Activated T-helper 2 cell treated with anti-CD3 and anti-CD28 coated beads, Interferon-gamma antibody, Interleukin-2, Interleukin-4, amounts not matched to agents 10 μg/mL and 5 μg/mL and 100 μg/mL, durations not matched to agents 14 hours and 24 hours and 36 hours (primary cell): ENCODE results near the gene SCP2. TPM values are rescaled to one million over a fixed set of nuclear protein-coding genes. Genes with fewer than 3 reads are reported as not detected.

Experiments
- DNase-seq: peaks from one replicate; pipeline ENCODE4 v3.0.0; 2021; ENCODE audit warnings: low spot score
- H3K27ac Mint-ChIP-seq: one replicate; pipeline ENCODE4 v1.8.0; 2021; ENCODE audit warnings: mixed read lengths
- H3K27me3 Mint-ChIP-seq: one replicate; pipeline ENCODE4 v1.8.0; 2021; ENCODE audit warnings: low read depth, mixed read lengths
- H3K36me3 Mint-ChIP-seq: one replicate; pipeline ENCODE4 v1.8.0; 2021; ENCODE audit warnings: low read depth, mixed read lengths
- H3K4me1 Mint-ChIP-seq: one replicate; pipeline ENCODE4 v1.8.0; 2021; ENCODE audit warnings: low read depth, mixed read lengths
- H3K4me3 Mint-ChIP-seq: one replicate; pipeline ENCODE4 v1.8.0; 2021; ENCODE audit warnings: low read depth, mild to moderate bottlenecking, moderate library complexity, mixed read lengths
- H3K9me3 Mint-ChIP-seq: one replicate; pipeline ENCODE4 v1.8.0; 2021; ENCODE audit warnings: mixed read lengths
- intact Hi-C: fragments of 100-400 bp; cut with micrococcal nuclease; formaldehyde crosslinking; loops from one replicate; pipeline ENCODE4 v1.15.1; 2023
- total RNA-seq: library from RNA; stranded (reverse); gene quantifications from 2 replicates; pipeline ENCODE4 v1.2.3, GENCODE V29; 2022

Gene SCP2
- total RNA-seq, 1 donor from 2014 or later: 66.1 TPM

DNA sequence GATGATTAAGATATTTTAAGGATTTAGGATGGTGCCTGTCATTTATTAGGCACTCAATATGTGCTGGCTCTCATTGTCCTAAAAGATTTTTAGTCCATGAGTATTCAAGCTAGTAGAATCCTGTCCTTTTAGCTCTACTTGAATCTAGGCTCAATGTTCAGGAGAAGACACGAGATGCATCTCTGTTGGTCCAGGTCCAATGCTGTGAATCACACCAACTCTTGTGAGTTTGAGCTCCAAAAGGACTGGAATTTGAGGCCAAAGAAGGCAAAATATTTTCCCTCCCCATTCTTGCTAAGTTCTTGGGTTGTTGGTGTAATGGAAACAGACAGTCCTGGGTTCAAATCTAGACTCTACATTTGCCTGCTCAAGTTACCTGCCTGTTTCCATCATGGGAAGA lies 133.5 kb downstream of the SCP2 start:
- Mint-ChIP-seq H3K4me3 (no peak overlapping the region), H3K36me3 (no peaks in the 10 kb centered on the region), H3K27me3 (peaks cover 50% of the 10 kb centered on the region), H3K27ac (no peak overlapping the region), H3K4me1 (peaks cover 2% of the 10 kb centered on the region), H3K9me3 (no peaks in the 10 kb centered on the region)
- DNase-seq: no peak
- intact Hi-C loops: no loop called here

DNA sequence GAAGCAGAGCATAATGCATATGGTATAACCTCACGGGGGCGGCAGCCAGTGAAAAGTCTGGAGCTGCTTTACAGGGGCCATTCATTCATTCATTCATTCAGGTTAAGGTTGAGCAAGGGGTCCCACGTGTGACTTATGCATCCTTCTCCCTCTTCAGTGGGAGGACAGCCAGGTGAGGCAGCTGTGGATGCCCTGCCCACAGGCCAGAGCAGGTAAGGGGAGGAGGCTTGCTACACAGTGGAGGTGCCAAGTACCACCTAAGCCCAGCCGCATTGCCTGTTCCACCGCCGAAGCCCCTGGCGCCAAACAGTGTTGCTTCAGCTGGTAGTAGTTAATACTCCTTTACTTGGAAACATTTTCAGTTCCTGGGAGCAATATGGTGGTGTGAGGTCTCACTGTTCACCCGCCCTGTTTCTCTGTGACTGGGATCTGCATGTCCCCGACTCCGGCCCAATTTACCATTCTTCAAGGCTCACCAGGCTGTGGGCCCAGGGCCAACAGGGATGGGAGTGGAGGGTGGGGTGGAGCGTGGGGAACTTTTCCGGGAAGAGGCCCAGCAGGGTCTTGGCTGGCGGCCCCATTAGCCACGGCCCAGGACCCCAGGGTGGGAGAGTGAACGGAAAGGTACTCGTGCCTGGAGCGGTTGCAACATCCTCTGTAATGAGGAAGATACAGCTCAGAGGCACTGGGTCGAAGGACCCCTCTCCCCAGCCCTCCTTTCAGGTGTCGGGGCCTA lies 134.2 kb downstream of the SCP2 start:
- intact Hi-C loops: no loop called here
- DNase-seq: no peak
- H3K4me1 Mint-ChIP-seq: peaks cover 2% of the 10 kb centered on the region
- H3K36me3 Mint-ChIP-seq: no peaks in the 10 kb centered on the region
- no peak overlapping the region for H3K27ac Mint-ChIP-seq
- no peaks in the 10 kb centered on the region for H3K9me3 Mint-ChIP-seq
- H3K4me3 Mint-ChIP-seq: no peak overlapping the region
- peaks cover 52% of the 10 kb centered on the region for H3K27me3 Mint-ChIP-seq

DNA sequence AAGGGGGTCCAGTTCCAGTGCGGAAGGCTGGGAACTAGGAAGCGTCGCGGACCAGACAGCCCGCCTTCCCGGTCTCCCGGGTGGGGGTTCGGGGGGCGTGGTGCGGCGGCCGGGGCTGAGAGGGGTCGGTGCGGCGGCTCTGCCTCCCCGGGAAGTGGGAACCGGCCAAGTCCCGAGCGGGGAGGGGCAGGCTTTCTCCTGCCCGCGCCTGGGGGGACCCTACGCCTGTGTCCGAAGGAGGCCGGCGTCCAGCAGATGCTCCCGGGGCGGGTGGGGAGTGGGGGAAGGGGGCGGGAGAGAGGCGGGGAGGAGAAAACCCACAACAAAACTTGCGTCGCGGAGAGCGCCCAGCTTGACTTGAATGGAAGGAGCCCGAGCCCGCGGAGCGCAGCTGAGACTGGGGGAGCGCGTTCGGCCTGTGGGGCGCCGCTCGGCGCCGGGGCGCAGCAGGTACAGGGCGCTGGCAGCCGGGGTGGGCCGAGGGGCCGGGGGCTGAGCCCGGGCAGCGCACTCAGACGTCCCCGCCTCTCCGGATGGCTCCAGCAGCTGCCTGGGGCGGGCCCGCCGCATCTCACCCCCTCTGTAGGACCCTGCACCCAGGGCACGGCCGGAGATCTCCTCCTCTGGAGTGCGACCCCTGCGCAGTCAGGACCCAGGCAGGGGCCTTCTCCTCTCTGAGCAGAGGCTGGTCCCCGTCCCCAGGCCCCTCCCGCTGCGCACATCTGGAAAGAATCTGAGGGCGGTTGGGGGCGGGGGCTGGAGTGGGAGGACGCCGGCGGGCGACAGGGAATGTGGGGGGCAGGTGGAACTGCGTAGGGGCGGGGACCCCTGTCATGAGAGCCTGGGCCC lies 135.0 kb downstream of the SCP2 start, which contains the start of gene PODN:
PODN (plus strand) TSS at position 355 of the 849 bp plus-strand sequence. CDS start 7,643 bp downstream, outside the sequence.
- intact Hi-C loops: no loop called here
- Mint-ChIP-seq H3K4me3 (no peak within 1 kb of the TSS), H3K27me3 (peaks cover 52% of the 10 kb centered on the region), H3K27ac (no peak within 1 kb of the TSS), H3K9me3 (no peaks in the 10 kb centered on the region), H3K4me1 (peaks cover 2% of the 10 kb centered on the region), H3K36me3 (no peaks in the 10 kb centered on the region)
- DNase-seq: peak; percentile 5

DNA sequence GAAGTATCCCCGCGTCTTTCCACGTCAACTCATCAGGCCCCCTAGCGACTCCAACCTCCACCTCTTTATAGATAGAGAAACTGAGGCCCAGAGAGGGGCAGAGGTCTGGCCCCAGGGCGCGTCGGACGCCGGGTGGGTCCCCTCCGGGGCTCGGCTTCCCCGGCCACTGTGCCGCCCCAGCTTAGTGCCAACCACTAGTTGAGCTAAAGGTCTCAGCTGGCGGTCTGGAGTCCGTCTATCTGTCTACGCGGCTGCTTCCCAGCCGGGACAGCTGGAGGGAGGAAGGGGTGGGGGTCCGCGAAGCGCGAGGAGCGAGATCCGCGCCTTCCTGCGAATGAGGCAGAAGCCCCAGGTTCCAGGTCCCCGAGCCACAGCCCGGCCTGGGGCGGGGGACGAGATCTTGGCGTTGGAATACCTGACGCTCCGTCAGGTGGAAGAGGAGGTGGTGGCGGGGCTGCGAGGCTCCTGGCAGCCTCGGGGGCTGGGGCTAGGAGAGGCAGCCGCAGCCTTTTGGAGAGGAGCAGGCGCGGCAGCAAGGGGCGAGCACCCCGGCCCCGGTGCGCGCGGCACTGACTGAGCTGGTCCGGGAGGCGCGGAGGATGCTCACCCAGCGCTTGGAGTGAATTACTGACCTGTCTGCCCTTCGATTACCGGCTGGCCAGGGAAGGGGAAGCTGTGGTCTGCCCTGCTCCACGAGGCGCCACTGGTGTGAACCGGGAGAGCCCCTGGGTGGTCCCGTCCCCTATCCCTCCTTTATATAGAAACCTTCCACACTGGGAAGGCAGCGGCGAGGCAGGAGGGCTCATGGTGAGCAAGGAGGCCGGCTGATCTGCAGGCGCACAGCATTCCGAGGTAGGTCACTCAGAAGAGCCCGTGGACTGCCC lies 135.9 kb downstream of the SCP2 start:
- Mint-ChIP-seq H3K4me3 (no peak overlapping the region), H3K36me3 (no peaks in the 10 kb centered on the region), H3K4me1 (peaks cover 2% of the 10 kb centered on the region), H3K27ac (no peak overlapping the region), H3K9me3 (no peaks in the 10 kb centered on the region), H3K27me3 (peaks cover 47% of the 10 kb centered on the region)
- no peak for DNase-seq
- intact Hi-C loops: no loop called here

DNA sequence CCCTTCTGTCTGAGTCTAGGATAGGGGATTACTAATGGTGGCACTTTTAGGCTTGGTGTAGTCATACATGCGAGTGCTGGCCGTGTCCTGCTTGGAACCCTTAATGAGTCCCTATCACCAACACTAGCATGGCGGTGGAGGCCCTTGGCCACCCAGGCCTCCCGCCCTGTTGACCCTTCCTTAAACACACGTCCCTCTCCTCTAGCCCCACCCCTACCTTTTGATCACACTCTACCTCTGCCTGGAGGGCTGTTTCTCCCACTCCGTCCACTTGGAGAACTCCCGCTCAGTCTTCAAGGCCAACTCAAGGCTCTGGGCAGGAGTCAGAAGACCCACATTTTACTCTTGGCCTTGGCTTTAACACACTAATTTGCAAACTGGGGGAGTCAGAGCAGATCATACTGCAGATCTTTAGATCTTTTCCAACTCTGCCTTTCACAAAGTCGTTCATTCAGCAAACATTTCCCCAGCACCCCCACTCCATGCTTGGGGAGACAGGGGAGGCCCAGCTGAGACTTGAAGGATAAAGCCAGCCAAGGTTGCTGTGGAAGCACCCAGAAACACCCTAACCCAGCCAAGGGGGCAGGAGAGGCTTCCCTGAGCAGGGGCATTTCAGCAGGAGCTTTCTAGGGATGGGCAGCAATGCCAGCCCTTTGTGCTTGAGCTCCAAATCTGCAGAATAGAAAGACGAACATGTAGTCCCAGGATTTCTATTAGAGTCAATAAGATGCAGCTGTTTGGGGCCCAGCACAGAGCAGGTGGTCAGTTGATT lies 136.9 kb downstream of the SCP2 start:
- H3K27me3 Mint-ChIP-seq: peaks cover 42% of the 10 kb centered on the region
- intact Hi-C loops: no loop called here
- DNase-seq: no peak
- no peaks in the 10 kb centered on the region for H3K36me3 Mint-ChIP-seq
- peaks cover 2% of the 10 kb centered on the region for H3K4me1 Mint-ChIP-seq
- no peak overlapping the region for H3K27ac Mint-ChIP-seq
- H3K9me3 Mint-ChIP-seq: no peaks in the 10 kb centered on the region
- no peak overlapping the region for H3K4me3 Mint-ChIP-seq

DNA sequence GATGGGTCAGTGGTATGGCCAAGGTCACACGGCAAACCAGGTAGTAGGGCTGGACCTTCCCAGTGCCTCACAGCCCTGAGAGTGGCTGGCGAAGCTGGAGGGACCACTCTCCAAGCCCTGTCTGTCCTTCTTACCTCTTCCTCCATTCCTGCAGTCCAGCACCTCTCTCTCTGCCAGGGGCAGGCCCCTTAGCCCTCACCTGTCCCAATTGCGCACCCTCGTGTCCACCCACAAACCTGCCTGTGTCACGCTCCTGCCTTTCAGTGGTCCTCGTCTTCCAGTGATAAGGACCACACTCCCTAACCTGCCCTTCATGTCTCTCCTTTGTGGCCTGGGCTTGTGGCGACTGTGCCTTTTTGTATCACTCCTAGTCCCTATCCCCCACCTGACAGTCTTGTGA lies 138.3 kb downstream of the SCP2 start:
- Mint-ChIP-seq H3K27ac (no peak overlapping the region), H3K4me1 (peaks cover 2% of the 10 kb centered on the region), H3K27me3 (peaks cover 31% of the 10 kb centered on the region), H3K36me3 (no peaks in the 10 kb centered on the region), H3K4me3 (no peak overlapping the region), H3K9me3 (no peaks in the 10 kb centered on the region)
- DNase-seq: no peak
- intact Hi-C loops: no loop called here

DNA sequence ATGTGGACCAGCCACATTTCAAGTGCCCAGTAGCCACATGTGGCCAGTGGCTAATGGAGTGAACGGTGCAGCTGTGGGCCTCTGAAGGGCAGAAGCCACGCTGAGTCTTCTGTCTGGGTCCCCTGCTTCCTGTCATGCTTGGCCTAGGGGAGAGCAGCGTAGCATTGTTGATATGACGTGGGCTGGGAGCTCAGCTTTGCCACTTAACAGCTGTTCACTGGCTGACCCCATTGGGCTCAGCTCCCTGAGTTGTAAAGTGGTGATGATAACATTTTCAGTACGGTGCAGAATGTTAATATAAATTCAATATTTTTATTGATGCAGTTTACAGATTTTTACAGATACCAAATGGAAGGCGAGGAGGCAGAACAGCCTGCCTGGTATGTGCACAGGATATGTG lies 139.4 kb downstream of the SCP2 start:
- DNase-seq: no peak
- Mint-ChIP-seq H3K36me3 (no peaks in the 10 kb centered on the region), H3K27me3 (peaks cover 20% of the 10 kb centered on the region), H3K27ac (no peak overlapping the region), H3K4me3 (no peak overlapping the region), H3K4me1 (peaks cover 2% of the 10 kb centered on the region), H3K9me3 (no peaks in the 10 kb centered on the region)
- intact Hi-C loops: no loop called here

DNA sequence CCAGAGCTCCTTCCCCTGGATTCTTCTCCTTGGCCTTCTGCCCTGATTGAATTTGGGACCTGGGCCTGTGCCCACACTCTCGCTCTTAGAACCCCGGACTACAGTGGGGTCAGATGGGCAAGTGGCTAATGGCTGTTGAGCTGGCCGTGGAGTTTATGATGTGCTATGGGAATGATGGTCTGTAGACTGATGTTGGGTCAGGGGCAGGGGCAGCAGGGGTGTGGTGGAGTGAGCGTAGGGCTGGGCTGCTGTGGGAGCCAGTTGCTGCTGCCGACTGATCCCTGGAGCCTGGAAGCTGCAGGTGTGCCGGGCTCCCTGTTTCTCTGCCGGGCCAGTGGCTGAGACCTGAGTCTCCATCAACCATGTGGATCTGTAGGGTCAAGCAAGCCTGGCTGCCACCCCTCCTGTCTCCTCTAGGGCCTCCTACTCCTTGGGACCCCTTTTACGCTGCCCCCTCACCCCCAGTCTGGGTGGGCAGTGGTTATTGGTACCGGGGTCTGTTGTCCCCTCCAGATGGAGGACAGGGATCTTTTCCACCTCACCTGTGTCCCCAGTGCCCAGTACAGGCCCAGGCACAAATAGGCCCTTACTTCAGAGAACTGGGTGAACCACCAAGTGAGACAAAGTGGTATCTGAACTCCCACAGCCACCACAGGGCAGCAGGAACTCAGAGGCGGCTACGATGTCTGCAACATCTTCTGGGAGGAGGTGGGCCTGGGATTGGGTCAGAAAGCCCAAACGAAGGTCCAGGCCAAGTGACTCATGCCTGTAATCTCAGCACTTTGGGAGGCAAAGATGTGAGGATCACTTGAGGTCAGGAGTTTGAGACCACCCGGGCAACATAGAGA lies 140.0 kb downstream of the SCP2 start:
- Mint-ChIP-seq H3K4me1 (peaks cover 2% of the 10 kb centered on the region), H3K36me3 (no peaks in the 10 kb centered on the region), H3K4me3 (no peak overlapping the region), H3K27ac (no peak overlapping the region), H3K9me3 (no peaks in the 10 kb centered on the region), H3K27me3 (peaks cover 17% of the 10 kb centered on the region)
- DNase-seq: no peak
- intact Hi-C loops: no loop called here

DNA sequence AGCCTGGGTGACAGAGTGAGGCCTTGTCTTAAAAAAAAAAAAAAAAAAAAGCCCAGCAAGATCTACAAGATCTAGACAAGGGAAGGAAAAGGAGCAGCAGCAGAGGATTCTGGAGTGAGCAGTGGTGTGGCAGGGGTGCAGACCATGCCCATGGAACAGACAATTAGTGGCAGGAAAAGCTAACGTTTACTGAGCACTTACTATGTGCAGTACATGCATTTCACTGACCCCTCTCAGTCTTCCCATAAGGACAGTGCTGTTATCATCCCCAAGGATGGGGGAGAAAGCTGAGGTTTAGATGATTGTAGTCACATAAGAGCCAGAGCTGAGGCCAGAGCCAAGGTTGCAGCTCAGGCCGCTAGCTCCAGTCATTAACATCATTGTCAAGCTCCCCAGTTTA lies 140.8 kb downstream of the SCP2 start:
- DNase-seq: no peak
- H3K4me1 Mint-ChIP-seq: peaks cover 2% of the 10 kb centered on the region
- intact Hi-C loops: no loop called here
- H3K27ac Mint-ChIP-seq: no peak overlapping the region
- H3K4me3 Mint-ChIP-seq: no peak overlapping the region
- no peaks in the 10 kb centered on the region for H3K9me3 Mint-ChIP-seq
- peaks cover 17% of the 10 kb centered on the region for H3K27me3 Mint-ChIP-seq
- H3K36me3 Mint-ChIP-seq: no peaks in the 10 kb centered on the region

DNA sequence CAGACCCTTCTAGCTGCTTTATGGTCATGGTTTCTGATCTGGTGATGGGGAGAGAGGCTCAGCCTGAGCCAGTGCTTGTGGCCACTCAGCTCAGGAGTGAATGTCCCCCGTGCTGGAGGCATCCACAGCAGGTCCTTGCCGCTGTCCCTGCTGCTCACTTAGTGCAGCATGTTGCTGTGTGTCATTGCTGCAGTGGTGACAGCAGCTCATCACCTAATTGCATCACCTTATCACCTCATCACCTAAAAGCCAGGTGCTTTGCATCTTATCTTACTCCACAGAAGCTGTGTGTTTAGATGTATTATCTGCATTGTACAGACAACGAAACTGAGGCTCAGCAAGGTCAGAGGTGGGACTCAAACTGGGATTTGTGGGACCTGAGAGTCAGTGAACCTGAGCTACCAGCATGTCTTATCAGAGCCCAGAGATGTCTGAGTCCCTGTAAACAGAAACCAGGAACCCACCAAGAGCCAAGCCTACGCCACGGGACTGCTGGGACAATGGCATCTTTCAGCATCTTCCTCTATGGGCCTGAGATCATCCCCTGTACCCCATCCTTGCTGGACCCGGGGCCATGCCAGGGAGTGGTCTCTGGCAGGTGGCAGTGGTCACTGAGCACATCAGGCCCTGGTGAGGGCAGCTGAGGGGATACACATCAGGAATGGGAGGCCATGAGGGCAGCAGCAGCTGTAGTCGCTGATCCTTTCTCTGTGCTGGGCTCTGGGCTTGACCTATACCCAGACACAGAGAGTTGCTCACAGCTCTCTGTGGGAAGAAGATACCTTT lies 141.4 kb downstream of the SCP2 start:
- no peaks in the 10 kb centered on the region for H3K36me3 Mint-ChIP-seq
- no peaks in the 10 kb centered on the region for H3K9me3 Mint-ChIP-seq
- peaks cover 11% of the 10 kb centered on the region for H3K27me3 Mint-ChIP-seq
- no peak overlapping the region for H3K4me3 Mint-ChIP-seq
- H3K4me1 Mint-ChIP-seq: no peaks in the 10 kb centered on the region
- intact Hi-C loops: no loop called here
- no peak overlapping the region for H3K27ac Mint-ChIP-seq
- no peak for DNase-seq

DNA sequence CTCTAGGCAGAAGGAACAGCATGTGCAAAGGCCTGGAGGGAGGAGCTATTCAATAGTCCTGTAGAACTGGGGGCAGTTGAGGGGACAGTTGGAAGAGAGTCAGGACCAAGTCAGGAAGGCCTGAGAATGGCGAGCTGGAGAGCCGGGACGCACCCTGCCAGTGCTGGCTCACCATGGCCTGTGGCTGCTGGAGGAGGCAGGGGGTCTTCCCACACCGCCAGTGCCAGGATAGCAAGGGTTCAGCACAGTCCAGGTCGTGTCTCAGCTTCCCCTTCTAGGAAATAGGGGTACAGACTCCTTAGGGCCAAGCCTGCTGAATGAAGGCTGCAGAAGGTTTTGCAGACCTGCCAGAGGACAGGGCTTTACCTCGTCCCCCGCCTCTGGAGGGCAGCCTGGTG lies 142.2 kb downstream of the SCP2 start:
- Mint-ChIP-seq H3K27ac (no peak overlapping the region), H3K4me3 (no peak overlapping the region), H3K9me3 (no peaks in the 10 kb centered on the region), H3K36me3 (no peaks in the 10 kb centered on the region), H3K27me3 (peaks cover 4% of the 10 kb centered on the region), H3K4me1 (no peaks in the 10 kb centered on the region)
- DNase-seq: no peak
- intact Hi-C loops: no loop called here
